SHP77 (cell line): ENCODE measurements around the gene FTMT.
"Not testable (repeated sequence)": the region's sequence is repeated elsewhere in the genome, so short reads cannot be mapped to it uniquely, and the experiment has no call there.

ENCODE experiments used
- DNase-seq, 2 experiments: peaks; one replicate each; lab custom pipeline; 2025; lab: John Stamatoyannopoulos, UW

The FTMT gene

DNA sequence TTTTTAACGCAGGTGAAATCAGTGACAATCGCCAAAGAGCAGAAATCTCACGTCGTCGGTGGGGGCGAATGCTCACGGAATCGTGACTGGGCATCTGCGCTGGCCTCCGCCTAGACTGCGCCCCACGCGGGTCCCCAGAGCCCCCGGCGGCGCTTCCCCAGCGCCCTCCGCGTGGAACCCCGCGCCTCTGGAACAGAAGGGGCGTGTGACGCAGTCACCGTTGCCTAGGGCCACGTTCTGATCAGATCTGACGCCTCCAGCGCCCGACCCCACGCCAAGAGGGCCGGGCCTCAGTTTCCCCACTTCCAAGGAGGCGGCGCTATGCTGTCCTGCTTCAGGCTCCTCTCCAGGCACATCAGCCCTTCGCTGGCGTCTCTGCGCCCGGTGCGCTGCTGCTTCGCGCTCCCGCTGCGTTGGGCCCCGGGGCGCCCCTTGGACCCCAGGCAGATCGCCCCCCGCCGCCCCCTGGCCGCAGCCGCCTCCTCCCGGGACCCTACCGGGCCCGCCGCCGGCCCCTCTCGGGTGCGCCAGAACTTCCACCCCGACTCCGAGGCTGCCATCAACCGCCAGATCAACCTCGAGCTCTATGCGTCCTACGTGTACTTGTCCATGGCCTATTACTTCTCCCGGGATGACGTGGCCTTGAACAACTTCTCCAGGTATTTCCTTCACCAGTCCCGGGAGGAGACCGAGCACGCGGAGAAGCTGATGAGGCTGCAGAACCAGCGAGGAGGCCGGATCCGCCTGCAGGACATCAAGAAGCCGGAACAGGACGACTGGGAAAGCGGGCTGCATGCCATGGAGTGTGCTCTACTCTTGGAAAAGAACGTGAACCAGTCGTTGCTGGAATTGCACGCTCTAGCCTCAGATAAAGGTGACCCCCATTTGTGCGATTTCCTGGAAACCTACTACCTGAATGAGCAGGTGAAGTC lies at the start of gene FTMT:
Gene FTMT, plus strand, starts transcription at position 240 of the 932 bp plus-strand sequence. Its CDS starts 82 bp downstream, at position 322.
- no peak for DNase-seq

DNA sequence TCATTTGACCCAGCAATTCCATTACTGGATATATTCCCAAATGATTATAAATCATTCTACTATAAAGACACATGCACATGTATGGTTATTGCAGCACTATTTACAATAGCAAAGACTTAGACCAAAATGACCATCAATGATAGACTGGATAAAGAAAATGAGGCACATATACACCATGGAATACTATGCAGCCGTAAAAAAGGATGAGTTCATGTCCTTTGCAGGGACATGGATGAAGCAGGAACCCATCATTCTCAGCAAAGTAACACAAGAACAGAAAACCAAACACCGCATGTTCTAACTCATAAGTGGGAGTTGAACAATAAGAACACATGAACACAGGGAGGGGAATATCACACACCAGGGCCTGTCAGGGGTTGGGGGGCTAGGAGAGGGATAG lies 46.4 kb upstream of the FTMT start:
- DNase-seq, result not testable (repeated sequence)

DNA sequence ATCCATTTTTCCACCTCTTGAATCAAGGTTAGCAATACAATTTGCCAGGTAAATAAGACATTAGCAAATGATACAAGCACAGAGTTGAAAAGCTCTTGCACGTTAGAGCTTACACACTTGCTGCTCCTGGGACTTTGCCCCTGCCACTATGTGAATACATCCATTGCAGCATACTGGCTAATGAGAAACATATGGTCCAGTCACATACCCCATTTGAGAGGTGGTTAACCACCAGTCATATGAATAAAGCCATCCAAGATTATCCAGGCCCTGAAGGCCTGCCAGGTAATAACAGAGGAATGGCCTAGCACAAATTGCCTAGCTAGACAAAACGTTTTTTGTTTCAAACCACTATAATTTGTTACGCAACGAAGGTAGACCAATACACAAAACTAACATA lies 45.8 kb upstream of the FTMT start:
- no peak for DNase-seq

DNA sequence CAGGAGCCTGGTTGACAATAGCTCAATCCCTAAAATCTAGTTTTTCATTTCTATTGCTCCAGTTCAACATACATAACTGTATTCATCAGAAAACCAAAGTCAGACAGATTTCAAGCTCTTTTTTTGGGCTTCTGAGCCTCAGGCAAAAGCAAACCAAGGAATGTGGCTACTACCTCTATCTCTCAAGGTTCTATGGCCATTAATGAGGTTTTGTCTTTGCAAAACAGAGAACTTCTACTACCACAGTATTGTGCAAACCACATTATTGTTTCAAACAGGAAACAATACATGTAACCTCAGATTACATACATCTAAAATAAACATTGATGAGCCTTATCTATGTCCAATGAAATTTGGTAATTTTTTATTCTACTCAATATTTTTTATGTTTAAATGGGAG lies 35.5 kb upstream of the FTMT start:
- no peak for DNase-seq

DNA sequence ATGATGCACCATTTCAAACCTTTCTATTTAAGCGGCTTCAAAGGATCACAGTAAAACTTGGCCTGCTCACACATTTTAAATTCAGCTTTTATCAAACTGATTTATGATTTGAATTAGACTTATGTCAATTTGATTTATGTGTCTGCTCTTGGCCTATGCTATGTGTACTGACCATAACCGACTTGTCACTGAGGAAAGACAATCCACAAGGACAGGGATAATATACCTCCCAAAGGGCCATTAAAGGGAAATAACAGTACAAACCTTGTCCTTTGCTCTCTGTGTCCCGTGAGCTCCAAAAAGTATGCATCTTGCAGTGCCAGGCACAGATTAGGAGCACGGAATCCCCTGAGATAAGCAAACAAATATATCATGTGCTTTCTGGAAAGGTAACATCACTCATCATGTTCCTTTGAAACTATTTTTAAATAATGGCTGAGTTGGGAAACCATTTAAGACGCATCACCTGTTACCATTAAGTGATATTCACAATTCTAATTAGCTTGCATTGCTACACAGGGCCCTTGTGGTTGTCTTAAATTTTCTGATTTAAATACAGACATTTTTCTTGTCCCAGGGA lies 31.9 kb upstream of the FTMT start:
- DNase-seq, result no peak

DNA sequence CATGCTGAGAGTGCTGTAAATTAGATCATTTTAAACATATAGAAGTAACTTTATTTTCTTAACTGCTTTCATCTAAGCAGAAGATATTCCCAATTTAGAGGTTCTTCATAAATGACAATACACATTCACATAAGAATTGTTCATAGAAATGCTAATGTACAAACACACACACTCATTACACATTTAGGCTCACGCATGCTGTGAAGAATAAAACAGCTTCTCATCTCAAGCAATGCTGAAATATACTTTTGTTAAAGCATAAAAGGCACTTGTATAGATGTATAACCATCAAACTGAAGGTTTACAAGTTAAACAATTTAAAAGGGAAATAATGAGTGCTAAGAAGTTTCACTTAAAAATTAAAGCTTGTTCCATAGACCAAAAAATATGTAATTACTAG lies 18.1 kb upstream of the FTMT start:
- DNase-seq, result no peak

DNA sequence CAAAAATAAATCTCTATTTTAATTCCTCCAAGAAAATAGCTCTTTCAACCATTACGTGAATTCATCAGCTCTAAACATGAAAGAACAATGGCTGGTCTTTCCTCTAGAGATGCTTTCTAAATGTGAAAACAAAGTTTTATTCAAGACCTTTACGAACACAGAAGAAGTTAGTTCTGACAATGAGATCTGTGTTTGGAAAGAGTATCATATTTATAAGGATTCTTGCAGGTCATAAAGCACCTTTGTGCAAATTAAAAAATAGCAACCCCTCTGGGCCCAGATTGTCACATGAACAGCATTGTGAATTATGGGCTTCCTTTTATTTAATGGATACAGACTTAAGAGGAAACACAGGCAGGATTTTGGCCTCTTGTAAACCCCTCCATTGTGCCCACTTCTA lies 17.7 kb upstream of the FTMT start:
- DNase-seq, result no peak

DNA sequence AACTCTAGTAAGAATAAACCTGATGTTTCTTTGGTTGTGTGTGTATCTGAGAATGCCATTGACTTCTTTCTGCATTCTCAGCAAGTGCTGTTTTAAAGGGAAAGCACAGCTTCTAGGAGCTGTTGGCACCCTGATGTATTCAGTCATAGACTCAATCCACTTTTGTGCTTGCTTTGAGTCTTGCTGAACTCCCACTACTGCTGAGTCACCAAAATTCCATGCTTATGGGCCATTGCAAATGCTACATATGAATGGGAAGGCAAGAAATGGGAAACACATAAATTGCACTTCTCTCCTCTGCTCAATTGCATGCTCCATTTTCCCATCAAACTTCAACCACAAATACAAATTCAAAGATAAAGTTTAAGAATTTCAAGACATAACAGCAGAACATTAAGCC lies 9.8 kb upstream of the FTMT start:
- DNase-seq, result no peak

DNA sequence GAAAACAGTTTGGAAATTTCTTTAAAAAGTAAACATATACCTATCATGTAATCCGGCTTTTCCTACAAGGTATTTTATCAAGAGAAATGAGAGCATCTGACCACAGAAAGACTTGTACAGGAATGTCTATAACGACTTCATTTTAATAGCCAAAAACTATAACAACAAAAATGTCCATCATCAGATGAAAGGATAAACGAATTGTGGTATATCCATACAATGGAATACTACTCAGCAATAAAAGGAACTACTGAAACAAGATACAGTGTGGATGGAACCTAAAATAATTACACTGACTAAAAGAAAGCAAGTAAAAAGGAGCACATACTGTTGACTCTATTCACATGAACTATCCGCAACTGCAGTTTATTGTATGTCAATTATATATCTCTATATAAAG lies 1.4 kb upstream of the FTMT start:
- DNase-seq, result no peak

DNA sequence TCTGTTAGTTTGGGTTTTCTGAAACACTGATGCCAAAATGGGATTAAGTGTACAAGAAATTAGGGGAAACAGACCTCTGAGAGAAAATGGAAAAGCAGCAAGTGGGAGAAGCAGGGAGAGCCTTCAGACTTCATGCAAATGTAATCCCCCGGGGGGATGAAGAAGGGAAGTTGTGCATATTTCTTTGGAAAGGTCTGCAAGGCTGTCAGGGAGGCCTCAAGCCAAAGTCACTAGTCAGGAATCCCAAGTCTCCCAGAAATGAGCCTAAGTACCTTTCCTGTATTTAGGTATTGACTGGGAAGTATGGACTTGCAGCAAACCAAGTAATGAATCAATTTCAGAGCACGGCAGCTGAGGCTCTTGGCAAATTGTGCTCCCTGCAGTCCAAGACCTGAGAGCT lies 2.2 kb downstream of the FTMT start:
- no peak for DNase-seq

DNA sequence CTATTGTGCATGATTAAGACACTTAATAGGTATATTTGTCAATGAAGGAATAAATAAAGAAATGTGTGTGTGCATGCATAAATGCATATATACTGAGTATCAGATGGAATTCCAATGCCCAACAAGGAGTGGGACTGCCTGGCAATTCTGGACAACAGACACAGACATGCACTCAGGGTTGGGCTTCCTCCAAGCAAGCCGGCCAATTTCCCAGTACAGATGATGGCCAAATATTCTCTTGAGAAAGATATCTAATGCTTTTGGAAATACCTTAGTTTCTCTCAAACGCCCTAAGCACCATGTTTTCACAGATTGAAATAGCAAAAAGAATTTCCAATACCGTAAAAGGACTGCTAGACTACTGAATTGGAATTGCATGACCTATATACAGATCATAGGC lies 11.1 kb downstream of the FTMT start:
- DNase-seq, result no peak

DNA sequence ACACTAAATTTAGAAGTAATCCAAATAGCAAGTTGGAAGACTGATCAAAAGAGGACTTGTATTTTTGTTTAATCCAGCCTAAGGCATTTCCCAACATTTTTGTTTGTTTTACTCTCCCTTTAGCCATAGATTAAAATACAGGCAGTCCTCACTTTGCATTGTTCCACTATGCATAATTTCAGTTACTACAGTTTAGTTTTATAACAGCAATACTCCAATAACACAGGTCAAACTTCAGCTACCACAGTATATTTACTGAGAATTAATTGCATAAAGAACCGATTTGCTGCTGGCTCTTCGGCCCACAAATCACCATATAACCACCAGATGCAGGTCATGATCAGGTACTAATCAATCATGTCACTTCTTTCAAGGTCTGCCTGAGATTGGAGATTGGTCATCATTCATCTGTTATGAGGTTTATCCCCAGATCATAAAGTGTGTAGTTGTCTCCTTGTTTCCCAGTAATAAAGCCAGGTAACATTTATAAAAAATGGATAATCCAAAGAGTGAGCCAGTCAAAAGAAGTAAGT lies 12.1 kb downstream of the FTMT start:
- no peak for DNase-seq

DNA sequence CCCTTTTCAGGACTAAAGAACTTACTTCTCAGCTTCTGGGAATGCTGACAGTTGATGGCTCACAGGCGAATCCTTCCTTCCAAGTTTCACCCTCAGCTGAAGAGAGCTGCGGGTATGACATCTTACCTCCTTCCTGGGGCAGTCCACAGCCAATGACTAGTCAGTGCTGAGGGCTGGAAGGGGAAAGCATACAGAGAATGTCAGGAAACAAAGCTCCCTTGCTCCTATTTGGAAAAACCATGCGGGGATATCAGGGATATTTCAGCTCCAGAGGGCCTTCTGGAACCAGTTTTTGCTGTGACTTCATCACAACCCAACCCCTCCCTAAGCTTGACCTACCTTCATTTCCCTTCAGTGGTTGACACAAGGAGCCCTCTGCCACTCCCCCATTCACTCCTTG lies 15.7 kb downstream of the FTMT start:
- no peak for DNase-seq

DNA sequence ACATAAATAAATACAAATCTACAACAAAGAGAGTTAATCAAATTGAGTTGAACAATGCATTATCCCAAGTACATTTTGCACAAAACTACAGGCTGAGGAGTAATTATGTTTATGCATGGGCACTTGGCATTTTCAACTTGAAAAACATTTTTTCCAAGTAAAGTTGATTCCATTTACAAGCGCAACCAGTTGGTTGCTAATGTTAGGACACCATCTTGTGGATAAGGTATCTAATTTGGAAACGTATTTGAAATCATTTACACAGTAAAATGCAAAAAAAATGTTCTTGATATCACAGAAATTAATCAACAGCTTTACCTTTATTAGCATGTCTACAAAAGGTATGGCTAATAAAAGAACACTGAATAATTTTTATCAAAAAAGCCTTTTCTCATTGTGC lies 18.8 kb downstream of the FTMT start:
- no peak for DNase-seq

DNA sequence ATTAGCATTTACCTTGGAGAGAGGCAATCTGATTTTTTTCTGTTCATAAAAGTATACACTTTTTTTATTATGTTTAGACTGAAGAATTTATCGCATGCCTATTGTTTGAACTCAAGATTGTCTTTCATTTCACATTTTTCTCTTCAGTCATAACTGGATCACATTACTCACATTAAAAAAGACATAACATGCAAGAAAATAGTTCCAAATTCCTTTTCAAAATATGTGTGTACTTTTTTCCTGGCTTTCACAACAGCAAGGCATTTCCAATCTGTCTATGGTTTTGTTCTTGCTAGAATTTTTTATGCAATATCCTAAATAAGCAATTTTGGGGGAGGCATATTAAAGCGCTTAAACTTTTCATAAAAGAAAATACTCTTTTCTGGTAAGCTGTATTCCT lies 21.2 kb downstream of the FTMT start:
- DNase-seq, result no peak

DNA sequence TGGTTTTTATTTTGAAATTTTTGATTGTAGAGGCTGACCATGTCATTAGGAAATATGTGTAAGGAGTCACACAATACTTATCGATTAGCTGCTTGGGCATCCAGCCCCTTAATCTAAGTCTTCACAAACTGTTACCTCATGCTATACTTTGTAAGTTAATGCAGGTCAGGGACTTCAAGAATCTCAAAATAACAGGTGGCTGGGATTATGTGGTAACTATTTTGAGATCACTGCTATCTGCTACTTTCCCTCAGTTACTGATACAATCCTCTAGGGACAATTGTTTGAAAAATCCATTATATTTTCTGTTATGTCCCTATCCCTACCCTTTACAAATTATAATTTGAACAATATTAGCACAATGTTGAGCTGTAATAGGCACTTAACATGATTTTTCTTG lies 21.7 kb downstream of the FTMT start:
- DNase-seq, result no peak

DNA sequence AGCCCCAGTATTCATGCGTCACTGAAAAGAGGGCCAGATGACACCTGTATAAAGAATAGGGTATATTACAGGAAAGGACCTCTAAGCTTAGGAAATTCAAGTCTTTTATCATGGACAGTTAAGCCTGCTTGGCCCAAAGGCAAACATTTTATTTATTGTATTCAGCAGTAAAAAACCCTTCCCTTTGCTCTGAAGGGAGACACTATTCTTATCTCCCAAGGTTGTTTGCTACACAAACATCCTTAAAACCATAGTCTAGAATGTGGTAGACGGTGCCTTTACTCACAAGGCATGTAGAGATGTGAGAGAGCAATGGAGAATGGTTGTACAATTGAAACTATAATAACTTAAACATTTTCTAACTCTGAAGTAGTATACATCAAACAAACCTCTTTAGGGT lies 33.9 kb downstream of the FTMT start:
- no peak for DNase-seq

DNA sequence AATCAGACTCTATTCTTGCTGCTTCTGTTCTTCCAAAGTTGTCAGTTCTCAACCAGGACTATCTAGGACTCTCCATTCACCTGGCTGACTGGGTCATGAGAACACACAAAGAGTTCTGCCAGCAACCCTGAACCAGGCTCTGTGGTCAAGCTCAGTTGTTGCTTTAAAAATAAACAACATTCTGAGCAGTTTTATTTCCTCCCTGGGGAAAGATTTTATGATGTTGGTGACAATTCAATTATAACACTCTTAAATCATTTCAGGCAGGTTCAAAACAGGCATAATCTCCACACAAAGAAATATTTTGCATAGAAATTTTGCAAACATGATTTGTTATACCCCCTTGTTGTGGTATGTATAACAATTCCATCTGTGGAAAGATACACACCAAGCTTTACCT lies 36.0 kb downstream of the FTMT start:
- no peak for DNase-seq

DNA sequence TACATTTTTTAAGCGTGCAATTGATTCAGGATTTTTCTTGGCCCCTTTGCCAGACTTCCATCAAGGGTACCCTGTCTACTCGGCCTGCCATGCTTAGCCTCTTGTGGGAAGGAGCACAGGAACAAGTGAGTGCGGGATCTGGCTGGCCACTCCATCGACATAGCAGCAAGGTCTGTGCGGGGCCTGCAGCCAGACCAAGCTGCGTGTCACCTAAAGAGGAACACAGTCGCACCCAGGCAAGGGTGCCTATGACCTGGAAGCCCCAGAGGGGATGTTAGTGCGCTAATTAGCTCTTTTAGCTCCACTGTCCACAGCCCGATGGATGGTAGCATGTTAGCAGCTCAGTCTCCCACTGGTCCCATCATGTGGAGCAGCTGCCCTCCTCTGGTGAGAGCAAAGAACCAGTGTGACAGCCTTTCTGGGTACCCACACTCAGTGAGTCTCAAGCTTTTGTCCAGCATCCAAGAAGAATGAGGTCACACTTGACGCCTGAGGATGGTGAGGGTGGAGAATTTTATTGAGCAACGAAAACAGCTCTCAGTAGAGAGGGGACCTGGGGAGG lies 38.7 kb downstream of the FTMT start:
- DNase-seq, result no peak

DNA sequence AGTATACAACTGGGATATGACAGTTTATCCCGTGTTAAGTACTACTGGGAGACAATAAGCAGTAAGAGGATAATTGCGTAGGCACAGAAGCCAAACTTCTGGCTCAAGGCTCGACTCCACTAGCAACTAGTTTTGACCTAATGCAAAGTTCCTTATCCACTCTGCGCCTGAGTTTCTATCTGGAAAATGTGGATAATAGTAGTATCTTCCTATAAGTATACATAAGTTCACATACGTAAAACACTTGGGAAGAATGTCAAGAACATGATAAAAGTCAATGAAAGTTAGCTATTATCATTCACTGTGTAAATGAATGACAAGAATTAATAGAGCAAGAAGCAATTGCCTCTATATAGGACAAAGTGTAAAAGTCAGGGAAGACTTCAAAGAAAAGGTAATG lies 45.7 kb downstream of the FTMT start:
- no peak for DNase-seq

DNA sequence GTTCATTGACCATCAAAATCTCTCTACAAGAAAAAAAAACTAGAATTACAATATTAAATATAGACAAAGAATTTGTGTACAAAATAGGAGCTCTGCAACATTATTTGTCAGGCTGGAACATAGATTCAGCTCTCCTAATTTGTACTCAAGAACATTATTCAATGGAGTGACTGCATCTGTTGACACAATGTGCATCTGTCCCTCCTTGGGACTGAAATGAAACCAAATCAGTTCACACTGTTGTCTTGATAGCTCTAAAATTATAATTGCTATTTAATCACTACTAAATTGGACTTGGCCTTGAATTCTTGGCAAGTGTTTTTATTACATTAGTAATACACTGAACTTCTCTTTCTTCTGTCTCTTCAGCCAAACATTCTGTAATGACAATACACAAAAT lies 47.7 kb downstream of the FTMT start:
- DNase-seq, result no peak
